H1 (cell line): ENCODE results near the gene BACE1. TPM values are rescaled to one million over a fixed set of nuclear protein-coding genes. Genes with fewer than 3 reads are reported as not detected.

ENCODE experiments used
- CBX8 ChIP-seq: fragments of 300-800, 300-1000 bp; sonication (generic); IDR thresholded peaks from 2 replicates; pipeline ENCODE4 v1.7.1; 2016; ENCODE audit warnings: low read depth, low read length, borderline replicate concordance
- CHD7 ChIP-seq: fragments of 300-600 bp; sonication (generic); IDR thresholded peaks from 2 replicates; pipeline ENCODE4 v1.7.1; 2012; ENCODE audit warnings: low read length, moderate library complexity, mild to moderate bottlenecking, inconsistent platforms; ENCODE audit not compliant: insufficient replicate concordance
- CTCF ChIP-seq, 3 experiments: IDR thresholded peaks; 1 replicate in 2 of 3; 2 replicates in 1 of 3; pipeline versions ENCODE4 v1.5.1 to v1.6.1; 2011; ENCODE audit warnings: low read length in 3 of 3, mild to moderate bottlenecking in 3 of 3, inconsistent platforms in 2 of 3, low read depth in 1 of 3, moderate library complexity in 1 of 3; ENCODE audit not compliant: insufficient read depth in 1 of 3; ENCODE audit errors: control extremely low read depth in 1 of 3
- MAX ChIP-seq: IDR thresholded peaks from 2 replicates; pipeline ENCODE4 v1.6.1; 2012; ENCODE audit warnings: inconsistent platforms
- PHF8 ChIP-seq: fragments of 200-600 bp; sonication (generic); conservative IDR thresholded peaks from 2 replicates; pipeline ENCODE4 v1.7.1; 2012; ENCODE audit warnings: low read depth, mild to moderate bottlenecking, inconsistent platforms, low read length, moderate library complexity
- POLR2A ChIP-seq, 2 experiments: IDR thresholded peaks; 1 replicate in 1 of 2; 2 replicates in 1 of 2; pipeline ENCODE4 v1.6.1; 2011; ENCODE audit warnings: low read depth in 2 of 2, low read length in 2 of 2, mild to moderate bottlenecking in 2 of 2; ENCODE audit errors: control extremely low read depth in 1 of 2
- RBBP5 ChIP-seq: IDR thresholded peaks from 2 replicates; pipeline ENCODE4 v1.7.1; 2012; ENCODE audit warnings: low read depth, mild to moderate bottlenecking, inconsistent platforms, low read length, moderate library complexity, borderline replicate concordance
- polyA plus RNA-seq, 7 experiments: library from polyadenylated mRNA; depleted of rRNA in 3 of 7; stranded (reverse) in 5 of 7; unstranded in 2 of 7; fragments of >200 nt in 5 of 7; fragments of 200-250 nt in 2 of 7; gene quantifications; 1 replicate in 5 of 7; 2 replicates in 1 of 7; 4 replicates in 1 of 7; pipeline versions ENCODE4 v1.2.1 to v1.2.3, GENCODE V29; 2011 to 2013; ENCODE audit warnings: missing spikeins in 2 of 7, mixed read lengths in 2 of 7
- total RNA-seq: library from RNA; stranded (reverse); fragmentation: NEBNext Ultra II Directional; extraction: Animal tissue kit (Norgen Biotek cat#: 25700); gene quantifications from 2 replicates; pipeline ENCODE4 v1.2.1, GENCODE V29; 2021

BACE1 gene
- total and polyA plus RNA-seq, 2 of the 8 experiments (the other 6 are each of a cell fraction or from before 2014, with no cell fraction given) = 7.7 to 7.9 TPM

GRCh38 chr11:117327567-117328374 lies 11.7 kb upstream of the BACE1 start, which contains the start of gene CEP164 (continued):
- TF ChIP-seq CHD7 (no peak), CTCF (IDR thresholded peaks at IDR 0.05; ENCODE audit: control extremely low read depth in 1 of 3, insufficient read depth in 1 of 3, low read depth in 1 of 3, low read length in 3 of 3) (no peak), POLR2A (IDR thresholded peaks at IDR 0.05; ENCODE audit: control extremely low read depth in 1 of 2, low read depth in 2 of 2, low read length in 2 of 2) (peak in 1 of 2 experiments; percentile 34; a peak in 1 of 3 replicates), PHF8 (peak; percentile 83; the same call in 1 of the 2 replicates), MAX (no peak), CBX8 (no peak), RBBP5 (no peak)
